Choroid plexus epithelial cell (primary cell): ENCODE results near the gene TCTN2.
A peak's percentile ranks its signal among the peaks of the same experiment; 100 is the strongest.

Experiments used
- DNase-seq: peaks from one replicate; pipeline ENCODE4 v3.0.0-alpha.2; 2010; ENCODE audit warnings: low read depth
- H3K4me3 ChIP-seq: 2 replicates; pipeline ENCODE4 v1.5.1; 2011; ENCODE audit warnings: low read depth, mild to moderate bottlenecking, control low read depth, low read length, moderate library complexity
- CTCF ChIP-seq: conservative IDR thresholded peaks from 2 replicates; pipeline ENCODE4 v1.5.1; 2011; ENCODE audit warnings: low read depth, mild to moderate bottlenecking, control low read depth, inconsistent platforms, low read length, moderate library complexity

Gene TCTN2

GRCh38 chr12:123645878-123646277, 25.0 kb upstream of the TCTN2 start:
- DNase-seq, result no peak
- no peak overlapping the region for H3K4me3 ChIP-seq
- no peak for TF ChIP-seq CTCF

GRCh38 chr12:123648401-123648800, 22.5 kb upstream of the TCTN2 start:
- DNase-seq, result no peak
- TF ChIP-seq CTCF, result no peak
- H3K4me3 ChIP-seq, result no peak overlapping the region

DNA sequence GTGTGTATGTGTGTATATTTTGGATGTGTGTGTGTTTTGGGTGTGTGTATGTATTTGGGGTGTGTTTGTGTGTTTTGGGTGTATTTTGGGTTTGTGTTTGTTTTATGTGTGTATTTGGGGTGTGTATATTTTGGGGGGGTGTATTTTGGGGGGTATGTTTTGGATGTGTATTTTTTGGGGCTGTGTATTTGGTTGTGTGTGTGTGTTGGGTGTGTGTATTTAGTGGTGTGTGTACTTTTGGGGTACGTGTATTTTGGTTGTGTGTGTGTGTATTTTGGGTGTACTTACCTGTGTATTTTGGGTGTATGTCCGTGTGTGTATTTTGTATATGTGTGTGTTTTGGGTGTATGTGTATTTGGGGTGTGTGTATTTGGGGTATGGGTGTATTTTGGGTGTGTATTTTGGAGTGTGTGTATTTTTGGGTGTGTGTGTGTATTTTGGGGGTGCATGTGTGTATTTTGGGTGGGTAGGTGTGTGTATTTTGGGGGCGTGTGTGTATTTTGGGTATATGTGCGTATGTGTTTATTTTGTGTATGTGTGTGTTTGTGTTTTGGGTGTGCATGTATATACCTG, 16.7 kb upstream of the TCTN2 start:
- H3K4me3 ChIP-seq, result no peak overlapping the region
- no peak for TF ChIP-seq CTCF
- DNase-seq, result no peak

DNA sequence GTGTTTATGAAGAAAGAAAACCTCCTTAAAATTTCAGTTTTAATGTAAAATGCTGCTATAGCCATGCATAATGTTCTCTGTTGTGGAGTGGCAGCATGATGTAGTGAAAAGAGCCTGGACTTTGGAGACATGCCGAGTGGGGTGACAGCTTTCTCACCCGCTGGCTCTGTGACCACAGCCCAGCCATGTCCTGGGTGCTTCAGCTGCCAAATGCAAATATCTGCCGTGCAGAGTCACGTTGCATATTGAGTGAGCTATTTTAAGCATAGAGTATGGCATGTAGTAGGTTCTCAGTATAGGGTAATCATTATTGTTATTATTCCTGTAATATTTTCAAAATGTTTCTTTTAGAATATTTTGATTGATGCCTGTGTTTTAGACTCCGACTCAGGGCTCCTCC, 15.5 kb upstream of the TCTN2 start:
- no peak for DNase-seq
- TF ChIP-seq CTCF, result no peak
- H3K4me3 ChIP-seq, result no peak overlapping the region

GRCh38 chr12:123656392-123656791, 14.5 kb upstream of the TCTN2 start:
- no peak for TF ChIP-seq CTCF
- DNase-seq, result no peak
- no peak overlapping the region for H3K4me3 ChIP-seq

DNA sequence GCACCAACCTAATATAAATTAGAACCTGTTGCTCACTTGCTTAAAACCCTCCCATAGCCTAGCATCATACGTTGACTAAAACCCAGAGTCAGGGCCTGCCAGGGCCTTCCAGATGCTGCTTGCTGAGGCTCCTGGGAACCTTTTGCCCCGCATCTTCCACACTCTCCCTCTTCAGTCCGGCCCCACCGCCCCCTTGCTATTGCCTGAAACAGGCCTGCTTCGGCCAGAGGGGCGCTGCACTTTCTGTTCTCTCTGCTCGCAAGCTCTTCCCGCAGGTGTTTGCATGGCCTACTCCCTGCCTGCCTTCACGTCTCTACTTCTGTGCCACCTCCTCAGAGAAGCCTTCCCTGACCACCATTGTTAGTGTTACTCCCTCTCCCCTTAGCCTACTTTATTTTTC, 13.7 kb upstream of the TCTN2 start:
- no peak for DNase-seq
- TF ChIP-seq CTCF, result no peak

GRCh38 chr12:123659996-123660727, 10.8 kb upstream of the TCTN2 start:
- no peak for TF ChIP-seq CTCF
- peak; percentile 91 for DNase-seq
- H3K4me3 ChIP-seq, result no peak overlapping the region

More for the DNA sequence above, 13.7 kb upstream of the TCTN2 start:
- no peak overlapping the region for H3K4me3 ChIP-seq
